ENCODE results near the gene RERE.

Gene RERE

GRCh38 chr1:8311068-8311718 is 506.2 kb downstream of the RERE start:
- TF ChIP-seq POLR2A (IDR thresholded peaks at IDR 0.05; ENCODE audit: low read depth, low read length), result no peak
- no peak for TF ChIP-seq TAF1 (IDR thresholded peaks at IDR 0.05; ENCODE audit: borderline replicate concordance, low read depth, low read length)
- no peak for TF ChIP-seq POLR2AphosphoS5 (IDR thresholded peaks at IDR 0.05; ENCODE audit: low read depth, low read length)

GRCh38 chr1:8307628-8308027 is 509.8 kb downstream of the RERE start:
- no peak for TF ChIP-seq POLR2AphosphoS5 (IDR thresholded peaks at IDR 0.05; ENCODE audit: low read depth, low read length)
- TF ChIP-seq POLR2A (IDR thresholded peaks at IDR 0.05; ENCODE audit: low read depth, low read length), result no peak
- no peak for TF ChIP-seq TAF1 (IDR thresholded peaks at IDR 0.05; ENCODE audit: borderline replicate concordance, low read depth, low read length)
- FAIRE-seq, result no peak
- no peak for DNase-seq (ENCODE audit: insufficient read length)

More at GRCh38 chr1:8311068-8311718, 506.2 kb downstream of the RERE start:
- no peak for FAIRE-seq
- DNase-seq (ENCODE audit: insufficient read length), result no peak

- DNase-seq (ENCODE audit: insufficient read length), result no peak
- TF ChIP-seq TAF1 (IDR thresholded peaks at IDR 0.05; ENCODE audit: borderline replicate concordance, low read depth, low read length) (no peak), POLR2A (IDR thresholded peaks at IDR 0.05; ENCODE audit: low read depth, low read length) (no peak), POLR2AphosphoS5 (IDR thresholded peaks at IDR 0.05; ENCODE audit: low read depth, low read length) (no peak)
- no peak for FAIRE-seq
Observed at GRCh38 chr1:8303876-8304275, 513.6 kb downstream of the RERE start.

DNA sequence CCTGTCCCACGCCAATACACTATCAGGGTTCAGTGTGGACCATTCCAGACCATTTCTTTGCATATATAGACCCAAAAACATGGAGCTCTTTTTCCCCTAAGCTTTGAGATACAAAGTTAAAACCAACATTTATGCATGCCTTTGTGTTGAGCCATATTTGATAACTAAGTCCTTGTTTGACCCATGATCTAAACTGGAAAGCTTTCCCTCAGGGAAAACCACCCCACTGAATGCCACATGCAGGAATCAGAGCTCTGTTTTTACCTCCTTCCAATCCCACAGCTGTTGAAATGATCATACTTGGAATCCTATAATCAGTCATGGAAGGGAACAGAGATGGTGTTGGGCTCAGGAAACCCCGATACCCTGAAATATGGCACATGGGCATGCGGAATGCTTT is 514.3 kb downstream of the RERE start:
- no peak for DNase-seq (ENCODE audit: insufficient read length)
- peak; percentile 5 for FAIRE-seq
- TF ChIP-seq POLR2AphosphoS5 (IDR thresholded peaks at IDR 0.05; ENCODE audit: low read depth, low read length) (no peak), TAF1 (IDR thresholded peaks at IDR 0.05; ENCODE audit: borderline replicate concordance, low read depth, low read length) (no peak), POLR2A (IDR thresholded peaks at IDR 0.05; ENCODE audit: low read depth, low read length) (no peak)
